HG02870 (cell line): ENCODE measurements around the gene ACE2.

Experiments used
- ATAC-seq: cut with Tn5 transposase; IDR thresholded peaks from one replicate; pipeline ENCODE4 v1.9.1; 2021; ENCODE audit warnings: mild to moderate bottlenecking, moderate library complexity; ENCODE audit not compliant: unreplicated experiment

The ACE2 gene

GRCh38 chrX:15579778-15580747, 20.7 kb downstream of the ACE2 start:
- no peak for ATAC-seq

- ATAC-seq, result no peak
Observed at GRCh38 chrX:15576019-15576418, 24.7 kb downstream of the ACE2 start.

GRCh38 chrX:15574017-15574416, 26.7 kb downstream of the ACE2 start:
- ATAC-seq, result no peak

GRCh38 chrX:15570145-15570544, 30.6 kb downstream of the ACE2 start:
- ATAC-seq, result no peak

- ATAC-seq, result no peak
Observed at GRCh38 chrX:15567886-15568616, 32.7 kb downstream of the ACE2 start.

- ATAC-seq, result no peak
Observed at GRCh38 chrX:15567267-15567666, 33.5 kb downstream of the ACE2 start.

GRCh38 chrX:15566244-15566643, 34.5 kb downstream of the ACE2 start:
- no peak for ATAC-seq

GRCh38 chrX:15564981-15565579, 35.7 kb downstream of the ACE2 start:
- no peak for ATAC-seq

- ATAC-seq, result no peak
Observed at GRCh38 chrX:15563056-15563455, 37.7 kb downstream of the ACE2 start.

GRCh38 chrX:15560924-15561323, 39.8 kb downstream of the ACE2 start:
- ATAC-seq, result no peak

GRCh38 chrX:15559227-15559626, 41.5 kb downstream of the ACE2 start:
- ATAC-seq, result no peak

GRCh38 chrX:15549189-15550012, 51.4 kb downstream of the ACE2 start:
- no peak for ATAC-seq

- no peak for ATAC-seq
Observed at GRCh38 chrX:15547356-15547755, 53.4 kb downstream of the ACE2 start.

GRCh38 chrX:15546745-15547144, 54.0 kb downstream of the ACE2 start:
- no peak for ATAC-seq

- no peak for ATAC-seq
Observed at GRCh38 chrX:15530318-15530717, 70.4 kb downstream of the ACE2 start.

GRCh38 chrX:15529165-15529564, 71.6 kb downstream of the ACE2 start:
- ATAC-seq, result no peak

- ATAC-seq, result no peak
Observed at GRCh38 chrX:15525664-15526416, 74.9 kb downstream of the ACE2 start.

GRCh38 chrX:15524417-15524816, 76.3 kb downstream of the ACE2 start:
- ATAC-seq, result no peak

GRCh38 chrX:15523088-15523487, 77.7 kb downstream of the ACE2 start:
- no peak for ATAC-seq

- ATAC-seq, result no peak
Observed at GRCh38 chrX:15522464-15522863, 78.3 kb downstream of the ACE2 start.
